Liver (tissue), 9 donors: ENCODE results near the gene RAVER1. TPM values are rescaled to one million over a fixed set of nuclear protein-coding genes. Genes with fewer than 3 reads are reported as not detected.

Source experiments
- DNase-seq: peaks from one replicate; pipeline ENCODE4 v3.0.0-alpha.2; 2017; ENCODE audit warnings: low spot score
- H3K27ac ChIP-seq, 2 donors: one replicate each; pipeline ENCODE4 v1.7.0; 2013; ENCODE audit warnings: inconsistent platforms in 2 of 2, low read length in 2 of 2, control low read depth in 1 of 2, low read depth in 1 of 2, mild to moderate bottlenecking in 1 of 2
- H3K27me3 ChIP-seq, 4 donors: one replicate each; pipeline versions ENCODE4 v1.6.1 to v1.7.0; 2013; ENCODE audit warnings: low read length in 3 of 4, inconsistent platforms in 1 of 4, mild to moderate bottlenecking in 1 of 4, moderate library complexity in 1 of 4; ENCODE audit not compliant: control insufficient read depth in 4 of 4, insufficient read depth in 4 of 4
- H3K36me3 ChIP-seq, 4 donors: one replicate each; pipeline versions ENCODE4 v1.6.1 to v1.7.0; 2013; ENCODE audit warnings: low read length in 3 of 4, mild to moderate bottlenecking in 3 of 4, low read depth in 1 of 4, moderate library complexity in 1 of 4; ENCODE audit not compliant: control insufficient read depth in 4 of 4, insufficient read depth in 3 of 4
- H3K4me1 ChIP-seq, 4 donors: one replicate each; pipeline versions ENCODE4 v1.6.1 to v1.7.0; 2013; ENCODE audit warnings: low read length in 3 of 4, mild to moderate bottlenecking in 3 of 4, moderate library complexity in 1 of 4; ENCODE audit not compliant: control insufficient read depth in 4 of 4, insufficient read depth in 4 of 4
- H3K4me3 ChIP-seq, 3 donors: one replicate each; pipeline versions ENCODE4 v1.6.1 to v1.7.0; 2013; ENCODE audit warnings: low read length in 3 of 3, control low read depth in 1 of 3, low read depth in 1 of 3, mild to moderate bottlenecking in 1 of 3
- H3K9ac ChIP-seq, 2 donors: one replicate each; pipeline ENCODE4 v1.7.0; 2013; ENCODE audit warnings: low read length in 2 of 2, mild to moderate bottlenecking in 2 of 2, moderate library complexity in 2 of 2, control low read depth in 1 of 2, low read depth in 1 of 2
- H3K9me3 ChIP-seq, 4 donors: one replicate each; pipeline versions ENCODE4 v1.6.1 to v1.7.0; 2013; ENCODE audit warnings: low read length in 3 of 4; ENCODE audit not compliant: control insufficient read depth in 4 of 4
- FOXA1 ChIP-seq: IDR thresholded peaks from 2 replicates; pipeline ENCODE4 v1.6.1; 2016; ENCODE audit warnings: antibody characterized with exemption
- FOXA2 ChIP-seq: IDR thresholded peaks from 2 replicates; pipeline ENCODE4 v1.6.1; 2016; ENCODE audit warnings: antibody characterized with exemption
- GABPA ChIP-seq, 2 donors: IDR thresholded peaks in 1 of 2; conservative IDR thresholded peaks in 1 of 2; 2 replicates each; pipeline ENCODE4 v1.6.1; 2016; ENCODE audit warnings: antibody characterized with exemption in 2 of 2, mild to moderate bottlenecking in 1 of 2, moderate library complexity in 1 of 2
- HNF4A ChIP-seq, 2 donors: conservative IDR thresholded peaks; 2 replicates each; pipeline ENCODE4 v1.6.1; 2016; ENCODE audit warnings: antibody characterized with exemption in 2 of 2, mild to moderate bottlenecking in 2 of 2
- HNF4G ChIP-seq: IDR thresholded peaks from 2 replicates; pipeline ENCODE4 v1.6.1; 2016; ENCODE audit warnings: antibody characterized with exemption
- JUND ChIP-seq, 2 donors: IDR thresholded peaks; 2 replicates each; pipeline ENCODE4 v1.6.1; 2016; ENCODE audit warnings: antibody characterized with exemption in 2 of 2
- NR2F2 ChIP-seq: IDR thresholded peaks from 2 replicates; pipeline ENCODE4 v1.6.1; 2016; ENCODE audit warnings: antibody characterized with exemption
- RAD21 ChIP-seq, 2 donors: IDR thresholded peaks; 2 replicates each; pipeline ENCODE4 v1.6.1; 2016; ENCODE audit warnings: antibody characterized with exemption in 2 of 2, mild to moderate bottlenecking in 2 of 2
- TAF1 ChIP-seq: conservative IDR thresholded peaks from 2 replicates; pipeline ENCODE4 v1.6.1; 2016; ENCODE audit warnings: antibody characterized with exemption, mild to moderate bottlenecking
- YY1 ChIP-seq: IDR thresholded peaks from 2 replicates; pipeline ENCODE4 v1.6.1; 2016; ENCODE audit warnings: antibody characterized with exemption, mild to moderate bottlenecking
- WGBS: extraction: QIAGEN DNeasy Blood & Tissue Kit; methylation state at CpG from one replicate; pipeline ENCODE4 v1.1.7; 2013; 5-methylcytosine and 5-hydroxymethylcytosine counted together
- polyA plus RNA-seq, 2 donors: library from polyadenylated mRNA; stranded (reverse) in 1 of 2; unstranded in 1 of 2; fragments of 200-250 nt in 1 of 2; fragments of >200 nt in 1 of 2; fragmentation: Nextera tagmentation in 1 of 2; extraction: Ambion mirVana in 1 of 2; gene quantifications; one replicate each; pipeline versions ENCODE4 v1.2.1 to v1.2.3, GENCODE V29; 2013 to 2015
- total RNA-seq, 2 donors: library from RNA; depleted of rRNA; stranded (reverse); fragments of >200 nt; gene quantifications; one replicate each; pipeline ENCODE4 v1.2.3, GENCODE V29; 2014
- TF ChIP-seq, protein P1 (sequence below): fragments of 150-350 bp; IDR thresholded peaks from 2 replicates; pipeline ENCODE4 v1.5.1; 2017; ENCODE audit warnings: improper control_type of control experiment, low read depth, low read length; ENCODE audit not compliant: missing input control
- TF ChIP-seq, protein P2 (sequence below): IDR thresholded peaks from 2 replicates; pipeline ENCODE4 v1.6.1; 2016; ENCODE audit warnings: antibody characterized with exemption
- TF ChIP-seq, protein P3 (sequence below): IDR thresholded peaks from 2 replicates; pipeline ENCODE4 v1.6.1; 2016; ENCODE audit warnings: antibody characterized with exemption
- TF ChIP-seq, protein P4 (sequence below): IDR thresholded peaks from 2 replicates; pipeline ENCODE4 v1.6.1; 2016; ENCODE audit warnings: antibody characterized with exemption, mild to moderate bottlenecking
- TF ChIP-seq, protein P5 (sequence below): IDR thresholded peaks from 2 replicates; pipeline ENCODE4 v1.6.1; 2016; ENCODE audit warnings: antibody characterized with exemption
- donor health status: healthy.
- donor health status: healthy.
- donor health status: healthy.
- donor health status: healthy.
- donor health status: healthy.

RAVER1 gene
- total and polyA plus RNA-seq, 4 donors: 2.1 to 13.6 (median 6.2) TPM

DNA sequence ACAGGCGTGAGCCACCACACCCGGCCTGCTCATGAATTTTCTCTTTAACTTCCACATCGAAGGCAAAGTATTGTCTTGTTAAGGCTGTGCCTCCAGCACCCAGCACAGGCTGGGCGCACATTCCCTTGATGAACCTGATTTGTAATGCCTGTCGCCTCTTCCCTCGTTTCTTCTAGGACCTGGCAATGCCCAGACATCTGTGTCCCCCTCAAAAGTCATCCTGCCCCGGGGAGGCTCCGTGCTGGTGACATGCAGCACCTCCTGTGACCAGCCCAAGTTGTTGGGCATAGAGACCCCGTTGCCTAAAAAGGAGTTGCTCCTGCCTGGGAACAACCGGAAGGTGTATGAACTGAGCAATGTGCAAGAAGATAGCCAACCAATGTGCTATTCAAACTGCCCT, 58.7 kb downstream of the RAVER1 start:
- H3K4me3 ChIP-seq: no peak overlapping the region
- no peaks in the 10 kb centered on the region for H3K9me3 ChIP-seq
- no peak overlapping the region for H3K27ac ChIP-seq
- H3K27me3 ChIP-seq: no peaks in the 10 kb centered on the region
- DNase-seq: no peak
- no peak overlapping the region for H3K9ac ChIP-seq
- H3K36me3 ChIP-seq: peaks cover 7 to 32% (median 21%) of the 10 kb centered on the region in 4 donors
- 91% methylated on average over 10 of the region's 10 CpGs for WGBS
- H3K4me1 ChIP-seq: peaks cover 6 to 18% (median 11%) of the 10 kb centered on the region in 4 donors
- TF ChIP-seq, protein P1, sequence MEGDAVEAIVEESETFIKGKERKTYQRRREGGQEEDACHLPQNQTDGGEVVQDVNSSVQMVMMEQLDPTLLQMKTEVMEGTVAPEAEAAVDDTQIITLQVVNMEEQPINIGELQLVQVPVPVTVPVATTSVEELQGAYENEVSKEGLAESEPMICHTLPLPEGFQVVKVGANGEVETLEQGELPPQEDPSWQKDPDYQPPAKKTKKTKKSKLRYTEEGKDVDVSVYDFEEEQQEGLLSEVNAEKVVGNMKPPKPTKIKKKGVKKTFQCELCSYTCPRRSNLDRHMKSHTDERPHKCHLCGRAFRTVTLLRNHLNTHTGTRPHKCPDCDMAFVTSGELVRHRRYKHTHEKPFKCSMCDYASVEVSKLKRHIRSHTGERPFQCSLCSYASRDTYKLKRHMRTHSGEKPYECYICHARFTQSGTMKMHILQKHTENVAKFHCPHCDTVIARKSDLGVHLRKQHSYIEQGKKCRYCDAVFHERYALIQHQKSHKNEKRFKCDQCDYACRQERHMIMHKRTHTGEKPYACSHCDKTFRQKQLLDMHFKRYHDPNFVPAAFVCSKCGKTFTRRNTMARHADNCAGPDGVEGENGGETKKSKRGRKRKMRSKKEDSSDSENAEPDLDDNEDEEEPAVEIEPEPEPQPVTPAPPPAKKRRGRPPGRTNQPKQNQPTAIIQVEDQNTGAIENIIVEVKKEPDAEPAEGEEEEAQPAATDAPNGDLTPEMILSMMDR: no peak
- TF ChIP-seq HNF4A (conservative IDR thresholded peaks at IDR 0.05): no peak

DNA sequence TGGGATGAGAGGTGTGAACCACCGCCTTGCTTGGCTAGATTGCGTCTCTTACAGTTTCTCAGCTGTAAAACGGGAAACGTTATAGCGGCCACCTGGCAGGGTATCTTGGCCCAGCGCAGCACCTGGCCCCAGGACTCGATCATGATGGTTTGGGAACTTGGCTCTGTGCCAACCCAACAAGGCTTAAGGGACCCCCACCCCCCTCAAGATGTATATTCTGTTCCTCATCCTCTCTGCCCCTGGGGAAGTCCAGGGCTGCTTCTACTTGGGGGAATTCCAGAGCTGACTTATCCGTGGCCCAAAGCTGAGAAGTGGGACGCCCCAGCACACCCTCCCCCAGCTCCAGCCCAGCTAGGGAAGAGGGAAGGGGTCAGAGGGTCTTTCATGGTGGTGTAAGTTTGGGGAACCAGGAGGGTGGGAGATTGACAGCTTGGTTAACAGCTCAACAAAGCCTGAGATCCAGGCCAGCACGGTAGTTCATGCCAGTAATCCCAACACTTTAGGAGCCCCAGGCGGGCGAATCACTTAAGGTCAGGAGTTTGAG, 61.7 kb downstream of the RAVER1 start:
- Histone ChIP-seq H3K4me3 (peak overlapping the region; percentile 76 to 88 (median 76)), H3K9me3 (no peaks in the 10 kb centered on the region), H3K27me3 (no peaks in the 10 kb centered on the region), H3K36me3 (peaks cover 4 to 16% (median 9%) of the 10 kb centered on the region in 4 donors), H3K4me1 (peaks cover 6 to 19% (median 12%) of the 10 kb centered on the region in 4 donors), H3K9ac (peak overlapping the region; percentile 69 to 72), H3K27ac (peak overlapping the region; percentile 95 to 97)
- no peak for DNase-seq
- 33% methylated on average over 12 of the region's 12 CpGs for WGBS
- TF ChIP-seq, protein P2, sequence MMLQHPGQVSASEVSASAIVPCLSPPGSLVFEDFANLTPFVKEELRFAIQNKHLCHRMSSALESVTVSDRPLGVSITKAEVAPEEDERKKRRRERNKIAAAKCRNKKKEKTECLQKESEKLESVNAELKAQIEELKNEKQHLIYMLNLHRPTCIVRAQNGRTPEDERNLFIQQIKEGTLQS: no peak

DNA sequence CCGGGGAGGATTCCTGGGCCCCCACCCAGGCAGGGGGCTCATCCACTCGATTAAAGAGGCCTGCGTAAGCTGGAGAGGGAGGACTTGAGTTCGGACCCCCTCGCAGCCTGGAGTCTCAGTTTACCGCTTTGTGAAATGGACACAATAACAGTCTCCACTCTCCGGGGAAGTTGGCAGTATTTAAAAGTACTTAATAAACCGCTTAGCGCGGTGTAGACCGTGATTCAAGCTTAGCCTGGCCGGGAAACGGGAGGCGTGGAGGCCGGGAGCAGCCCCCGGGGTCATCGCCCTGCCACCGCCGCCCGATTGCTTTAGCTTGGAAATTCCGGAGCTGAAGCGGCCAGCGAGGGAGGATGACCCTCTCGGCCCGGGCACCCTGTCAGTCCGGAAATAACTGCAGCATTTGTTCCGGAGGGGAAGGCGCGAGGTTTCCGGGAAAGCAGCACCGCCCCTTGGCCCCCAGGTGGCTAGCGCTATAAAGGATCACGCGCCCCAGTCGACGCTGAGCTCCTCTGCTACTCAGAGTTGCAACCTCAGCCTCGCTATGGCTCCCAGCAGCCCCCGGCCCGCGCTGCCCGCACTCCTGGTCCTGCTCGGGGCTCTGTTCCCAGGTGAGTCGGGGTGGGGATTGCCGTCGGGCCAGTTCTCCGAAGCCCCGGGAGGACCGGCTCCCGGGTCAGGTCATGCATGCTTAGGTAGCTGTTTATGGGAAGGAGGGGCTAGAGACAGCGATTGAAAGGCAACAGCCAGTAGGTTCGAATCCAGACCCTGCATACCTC, 62.5 kb downstream of the RAVER1 start, which contains the start of gene ICAM1:
Gene ICAM1, plus strand, starts transcription at position 505 of the 779 bp plus-strand sequence. Its CDS starts 40 bp downstream, at position 545.
- peak within 1 kb of the TSS; percentile 95 to 97 for H3K27ac ChIP-seq
- DNase-seq: peak; percentile 63
- WGBS: 2% methylated on average over 51 of the region's 51 CpGs
- peaks cover 4 to 12% (median 7%) of the 10 kb centered on the region in 4 donors for H3K36me3 ChIP-seq
- H3K4me3 ChIP-seq: peak within 1 kb of the TSS; percentile 76 to 88 (median 76)
- peak within 1 kb of the TSS; percentile 69 to 72 for H3K9ac ChIP-seq
- H3K9me3 ChIP-seq: no peaks in the 10 kb centered on the region
- no peaks in the 10 kb centered on the region for H3K27me3 ChIP-seq
- H3K4me1 ChIP-seq: peaks cover 6 to 19% (median 12%) of the 10 kb centered on the region in 4 donors
- TF ChIP-seq, protein P3, sequence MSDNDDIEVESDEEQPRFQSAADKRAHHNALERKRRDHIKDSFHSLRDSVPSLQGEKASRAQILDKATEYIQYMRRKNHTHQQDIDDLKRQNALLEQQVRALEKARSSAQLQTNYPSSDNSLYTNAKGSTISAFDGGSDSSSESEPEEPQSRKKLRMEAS: peak; percentile 99
- TF ChIP-seq TAF1: peak; percentile 86
- TF ChIP-seq, protein P1: peak; percentile 26
- TF ChIP-seq FOXA1: peak; percentile 14
- TF ChIP-seq, protein P4, sequence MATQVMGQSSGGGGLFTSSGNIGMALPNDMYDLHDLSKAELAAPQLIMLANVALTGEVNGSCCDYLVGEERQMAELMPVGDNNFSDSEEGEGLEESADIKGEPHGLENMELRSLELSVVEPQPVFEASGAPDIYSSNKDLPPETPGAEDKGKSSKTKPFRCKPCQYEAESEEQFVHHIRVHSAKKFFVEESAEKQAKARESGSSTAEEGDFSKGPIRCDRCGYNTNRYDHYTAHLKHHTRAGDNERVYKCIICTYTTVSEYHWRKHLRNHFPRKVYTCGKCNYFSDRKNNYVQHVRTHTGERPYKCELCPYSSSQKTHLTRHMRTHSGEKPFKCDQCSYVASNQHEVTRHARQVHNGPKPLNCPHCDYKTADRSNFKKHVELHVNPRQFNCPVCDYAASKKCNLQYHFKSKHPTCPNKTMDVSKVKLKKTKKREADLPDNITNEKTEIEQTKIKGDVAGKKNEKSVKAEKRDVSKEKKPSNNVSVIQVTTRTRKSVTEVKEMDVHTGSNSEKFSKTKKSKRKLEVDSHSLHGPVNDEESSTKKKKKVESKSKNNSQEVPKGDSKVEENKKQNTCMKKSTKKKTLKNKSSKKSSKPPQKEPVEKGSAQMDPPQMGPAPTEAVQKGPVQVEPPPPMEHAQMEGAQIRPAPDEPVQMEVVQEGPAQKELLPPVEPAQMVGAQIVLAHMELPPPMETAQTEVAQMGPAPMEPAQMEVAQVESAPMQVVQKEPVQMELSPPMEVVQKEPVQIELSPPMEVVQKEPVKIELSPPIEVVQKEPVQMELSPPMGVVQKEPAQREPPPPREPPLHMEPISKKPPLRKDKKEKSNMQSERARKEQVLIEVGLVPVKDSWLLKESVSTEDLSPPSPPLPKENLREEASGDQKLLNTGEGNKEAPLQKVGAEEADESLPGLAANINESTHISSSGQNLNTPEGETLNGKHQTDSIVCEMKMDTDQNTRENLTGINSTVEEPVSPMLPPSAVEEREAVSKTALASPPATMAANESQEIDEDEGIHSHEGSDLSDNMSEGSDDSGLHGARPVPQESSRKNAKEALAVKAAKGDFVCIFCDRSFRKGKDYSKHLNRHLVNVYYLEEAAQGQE: peak; percentile 70
- peak; percentile 70 for TF ChIP-seq YY1
- TF ChIP-seq HNF4G: no peak
- peak; percentile 95 for TF ChIP-seq NR2F2
- TF ChIP-seq FOXA2: no peak
- TF ChIP-seq, protein P2: peak; percentile 76
- peak in 1 of 2 donors; percentile 51 for TF ChIP-seq RAD21 (IDR thresholded peaks at IDR 0.05)
- peak; percentile 50 to 83 for TF ChIP-seq GABPA (IDR thresholded peaks at IDR 0.05 in 1 of 2, conservative IDR thresholded peaks at IDR 0.05 in 1 of 2)
- TF ChIP-seq, protein P5, sequence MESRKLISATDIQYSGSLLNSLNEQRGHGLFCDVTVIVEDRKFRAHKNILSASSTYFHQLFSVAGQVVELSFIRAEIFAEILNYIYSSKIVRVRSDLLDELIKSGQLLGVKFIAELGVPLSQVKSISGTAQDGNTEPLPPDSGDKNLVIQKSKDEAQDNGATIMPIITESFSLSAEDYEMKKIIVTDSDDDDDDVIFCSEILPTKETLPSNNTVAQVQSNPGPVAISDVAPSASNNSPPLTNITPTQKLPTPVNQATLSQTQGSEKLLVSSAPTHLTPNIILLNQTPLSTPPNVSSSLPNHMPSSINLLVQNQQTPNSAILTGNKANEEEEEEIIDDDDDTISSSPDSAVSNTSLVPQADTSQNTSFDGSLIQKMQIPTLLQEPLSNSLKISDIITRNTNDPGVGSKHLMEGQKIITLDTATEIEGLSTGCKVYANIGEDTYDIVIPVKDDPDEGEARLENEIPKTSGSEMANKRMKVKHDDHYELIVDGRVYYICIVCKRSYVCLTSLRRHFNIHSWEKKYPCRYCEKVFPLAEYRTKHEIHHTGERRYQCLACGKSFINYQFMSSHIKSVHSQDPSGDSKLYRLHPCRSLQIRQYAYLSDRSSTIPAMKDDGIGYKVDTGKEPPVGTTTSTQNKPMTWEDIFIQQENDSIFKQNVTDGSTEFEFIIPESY: peak; percentile 75
- peak in 1 of 2 donors; percentile 58 for TF ChIP-seq JUND (IDR thresholded peaks at IDR 0.05)
